Esophagus muscularis mucosa (tissue), 4 donors: ENCODE measurements around the gene SH3RF3. TPM values are rescaled to one million over a fixed set of nuclear protein-coding genes. Genes with fewer than 3 reads are reported as not detected.

Experiments
- DNase-seq: peaks from one replicate; pipeline ENCODE4 v3.0.0-alpha.2; 2017; ENCODE audit errors: extremely low spot score
- H3K27ac ChIP-seq, 4 donors: fragments of 200-600 bp; sonication (generic); replicated peaks in 1 of 4; 1 replicate in 3 of 4; 2 replicates in 1 of 4; pipeline ENCODE4 v1.5.1; 2016 to 2019; ENCODE audit warnings: mild to moderate bottlenecking in 1 of 4
- H3K27me3 ChIP-seq, 4 donors: fragments of 200-600 bp; sonication (generic); one replicate each; pipeline versions ENCODE4 v1.5.1 to v1.6.0; 2016 to 2019
- H3K36me3 ChIP-seq, 4 donors: fragments of 200-600 bp; sonication (generic); one replicate each; pipeline ENCODE4 v1.5.1; 2016 to 2019
- H3K4me1 ChIP-seq, 4 donors: fragments of 200-600 bp; sonication (generic); one replicate each; pipeline ENCODE4 v1.5.1; 2016 to 2019
- H3K4me3 ChIP-seq, 4 donors: fragments of 200-600 bp; sonication (generic); 1 replicate in 2 of 4; 2 replicates in 2 of 4; pipeline ENCODE4 v1.5.1; 2016 to 2019; ENCODE audit warnings: mild to moderate bottlenecking in 4 of 4, moderate library complexity in 1 of 4
- H3K9me3 ChIP-seq, 4 donors: fragments of 200-600 bp; sonication (generic); 1 replicate in 3 of 4; 2 replicates in 1 of 4; pipeline ENCODE4 v1.5.1; 2016 to 2019
- EP300 ChIP-seq: sonication (generic); formaldehyde crosslinking; IDR thresholded peaks from one replicate; pipeline ENCODE4 v1.6.1; 2017; ENCODE audit warnings: antibody characterized with exemption
- POLR2A ChIP-seq: fragments of 450-650 bp; IDR thresholded peaks from one replicate; pipeline ENCODE4 v1.6.1; 2017; ENCODE audit warnings: antibody characterized with exemption, moderate library complexity, mild to moderate bottlenecking, low read depth
- POLR2AphosphoS5 ChIP-seq, 2 donors: sonication (generic); formaldehyde crosslinking; IDR thresholded peaks; one replicate each; pipeline ENCODE4 v1.6.1; 2017; ENCODE audit warnings: antibody characterized with exemption in 2 of 2
- WGBS: methylation state at CpG from one replicate; pipeline ENCODE4 v1.1.5; 2018; 5-methylcytosine and 5-hydroxymethylcytosine counted together
- intact Hi-C: fragments of 100-400 bp; cut with DNase I; formaldehyde crosslinking; loops from one replicate; pipeline ENCODE4 v1.15.1; 2023
- total RNA-seq, 4 donors: library from RNA; depleted of rRNA; stranded (reverse); fragments of >200 nt; gene quantifications; one replicate each; pipeline versions ENCODE4 v1.1.0 to v1.2.1, GENCODE V29; 2016
- TF ChIP-seq, protein P1 (sequence below), 3 experiments: fragments of 200-600 bp in 2 of 3; fragments of 450-650 bp in 1 of 3; sonication (generic) in 2 of 3; IDR thresholded peaks; one replicate each; pipeline ENCODE4 v1.5.1; 2017 to 2019; ENCODE audit warnings: antibody characterized with exemption in 3 of 3, mild to moderate bottlenecking in 2 of 3, moderate library complexity in 1 of 3

The SH3RF3 gene
- total RNA-seq, 4 donors from 2014 or later = 6.3 to 17.5 (median 11.3) TPM

DNA sequence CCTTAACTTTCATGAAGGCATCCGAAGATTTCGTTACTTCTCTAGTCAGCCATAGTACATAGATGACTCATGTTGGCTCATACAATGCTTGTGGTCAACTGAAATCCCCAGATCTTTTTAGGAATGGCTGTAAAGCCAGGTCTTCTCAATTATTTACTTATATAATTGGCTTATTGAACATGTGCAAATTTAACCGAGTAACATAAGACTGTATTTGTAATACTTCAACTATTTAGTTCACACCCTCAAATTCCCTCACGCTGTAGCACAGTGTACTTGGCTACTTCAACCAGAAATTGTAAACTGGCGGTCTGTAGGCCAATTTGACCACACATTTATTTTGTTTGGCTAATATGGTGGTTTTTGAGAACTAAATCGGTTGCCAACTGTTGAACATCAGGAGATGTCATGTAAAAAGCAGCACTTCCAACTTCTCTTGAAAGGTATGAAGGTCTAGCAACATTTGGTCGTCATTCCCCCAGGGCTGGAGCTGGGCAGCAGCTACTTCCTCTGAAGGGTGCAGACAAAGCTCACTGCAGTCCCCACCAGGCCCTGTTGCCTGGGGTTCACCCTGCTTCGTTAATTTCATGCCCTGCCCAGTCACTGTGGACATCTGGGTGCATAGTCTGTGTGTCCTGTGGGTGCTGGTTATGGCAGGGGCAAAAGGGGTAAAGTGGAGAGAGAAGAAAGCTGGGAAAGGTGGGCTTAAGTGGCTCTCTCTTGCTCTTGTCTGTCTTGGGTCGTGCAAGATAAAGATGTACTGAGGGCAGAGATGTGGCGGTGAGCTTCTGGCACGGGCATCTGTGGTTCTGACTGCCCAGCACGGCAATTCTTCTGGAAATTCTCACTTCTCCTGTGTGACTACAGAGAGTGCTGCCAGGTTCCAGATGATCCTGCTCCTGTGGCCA lies 3.2 kb upstream of the SH3RF3 start:
- TF ChIP-seq POLR2A = no peak
- TF ChIP-seq, protein P1, sequence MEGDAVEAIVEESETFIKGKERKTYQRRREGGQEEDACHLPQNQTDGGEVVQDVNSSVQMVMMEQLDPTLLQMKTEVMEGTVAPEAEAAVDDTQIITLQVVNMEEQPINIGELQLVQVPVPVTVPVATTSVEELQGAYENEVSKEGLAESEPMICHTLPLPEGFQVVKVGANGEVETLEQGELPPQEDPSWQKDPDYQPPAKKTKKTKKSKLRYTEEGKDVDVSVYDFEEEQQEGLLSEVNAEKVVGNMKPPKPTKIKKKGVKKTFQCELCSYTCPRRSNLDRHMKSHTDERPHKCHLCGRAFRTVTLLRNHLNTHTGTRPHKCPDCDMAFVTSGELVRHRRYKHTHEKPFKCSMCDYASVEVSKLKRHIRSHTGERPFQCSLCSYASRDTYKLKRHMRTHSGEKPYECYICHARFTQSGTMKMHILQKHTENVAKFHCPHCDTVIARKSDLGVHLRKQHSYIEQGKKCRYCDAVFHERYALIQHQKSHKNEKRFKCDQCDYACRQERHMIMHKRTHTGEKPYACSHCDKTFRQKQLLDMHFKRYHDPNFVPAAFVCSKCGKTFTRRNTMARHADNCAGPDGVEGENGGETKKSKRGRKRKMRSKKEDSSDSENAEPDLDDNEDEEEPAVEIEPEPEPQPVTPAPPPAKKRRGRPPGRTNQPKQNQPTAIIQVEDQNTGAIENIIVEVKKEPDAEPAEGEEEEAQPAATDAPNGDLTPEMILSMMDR (IDR thresholded peaks at IDR 0.05) = no peak
- no peaks in the 10 kb centered on the region for H3K9me3 ChIP-seq
- peaks cover 0 to 23% (median 0%) of the 10 kb centered on the region in 4 donors for H3K27me3 ChIP-seq
- WGBS = 79% methylated on average over 12 of the region's 12 CpGs
- no peak overlapping the region for H3K4me3 ChIP-seq
- intact Hi-C loops = loop anchor here (10.0 kb wide), 1 partner anchor 259 kb away; no protein-coding TSS in a partner anchor
- no peak for DNase-seq
- H3K36me3 ChIP-seq = no peaks in the 10 kb centered on the region
- no peak overlapping the region for H3K27ac ChIP-seq
- peaks cover 7 to 37% (median 31%) of the 10 kb centered on the region in 4 donors for H3K4me1 ChIP-seq

DNA sequence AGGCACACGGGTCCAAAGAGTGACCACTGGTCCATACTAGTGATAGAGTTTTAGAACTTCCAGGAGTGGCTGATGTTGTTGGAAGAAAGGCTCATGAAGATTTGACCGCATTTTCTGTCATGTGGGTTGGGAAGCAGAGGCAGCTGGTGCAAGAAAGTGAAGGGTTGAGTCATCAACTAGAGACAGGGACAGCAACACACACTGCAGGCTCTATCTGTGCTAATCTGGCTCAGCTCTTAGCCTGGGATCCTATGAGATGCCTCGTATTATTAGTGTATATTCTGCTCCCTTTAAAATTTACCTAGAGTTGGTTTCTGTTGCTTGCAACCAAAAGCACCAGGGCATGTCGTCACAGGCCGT lies 2.5 kb upstream of the SH3RF3 start:
- DNase-seq = no peak
- H3K4me1 ChIP-seq = peaks cover 7 to 41% (median 34%) of the 10 kb centered on the region in 4 donors
- no peak overlapping the region for H3K4me3 ChIP-seq
- WGBS = 84% methylated on average over 5 of the region's 5 CpGs
- no peak overlapping the region for H3K27ac ChIP-seq
- H3K27me3 ChIP-seq = peaks cover 0 to 22% (median 0%) of the 10 kb centered on the region in 4 donors
- no peaks in the 10 kb centered on the region for H3K36me3 ChIP-seq
- no peak for TF ChIP-seq EP300
- no peak for TF ChIP-seq POLR2AphosphoS5 (IDR thresholded peaks at IDR 0.05)
- TF ChIP-seq, protein P1 (IDR thresholded peaks at IDR 0.05) = no peak
- no peak for TF ChIP-seq POLR2A
- intact Hi-C loops = loop anchor here (10.0 kb wide), 1 partner anchor 258 kb away; no protein-coding TSS in a partner anchor
- no peaks in the 10 kb centered on the region for H3K9me3 ChIP-seq

DNA sequence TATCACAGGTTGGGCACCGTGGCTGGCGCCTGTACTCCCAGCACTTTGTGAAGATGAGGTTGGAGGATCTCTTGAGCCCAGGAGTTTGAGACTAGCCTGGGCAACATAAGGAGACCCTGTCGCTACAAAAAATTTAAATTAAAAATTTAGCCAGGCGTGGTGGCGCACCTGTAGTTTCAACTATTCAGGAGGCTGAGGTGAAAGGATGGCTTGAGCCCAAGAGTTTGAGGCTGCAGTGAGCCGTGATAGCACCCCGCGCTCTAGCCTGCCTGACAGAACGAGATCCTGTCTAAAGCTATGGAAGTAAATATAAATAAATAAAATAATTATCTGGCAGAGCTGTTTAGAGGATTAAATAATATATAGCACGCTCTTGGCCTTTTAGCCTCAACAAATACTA lies 1.4 kb upstream of the SH3RF3 start:
- TF ChIP-seq, protein P1 (IDR thresholded peaks at IDR 0.05) = no peak
- TF ChIP-seq POLR2AphosphoS5 (IDR thresholded peaks at IDR 0.05) = no peak
- Histone ChIP-seq H3K27ac (peak overlapping the region in 1 of 4 donors; percentile 87), H3K36me3 (no peaks in the 10 kb centered on the region), H3K4me3 (peak overlapping the region; percentile 68 to 91 (median 81)), H3K4me1 (peaks cover 7 to 45% (median 34%) of the 10 kb centered on the region in 4 donors), H3K9me3 (no peaks in the 10 kb centered on the region), H3K27me3 (peaks cover 0 to 22% (median 0%) of the 10 kb centered on the region in 4 donors)
- 76% methylated on average over 10 of the region's 10 CpGs for WGBS
- DNase-seq = no peak
- intact Hi-C loops = loop anchor here (10.0 kb wide), 1 partner anchor 257 kb away; no protein-coding TSS in a partner anchor

DNA sequence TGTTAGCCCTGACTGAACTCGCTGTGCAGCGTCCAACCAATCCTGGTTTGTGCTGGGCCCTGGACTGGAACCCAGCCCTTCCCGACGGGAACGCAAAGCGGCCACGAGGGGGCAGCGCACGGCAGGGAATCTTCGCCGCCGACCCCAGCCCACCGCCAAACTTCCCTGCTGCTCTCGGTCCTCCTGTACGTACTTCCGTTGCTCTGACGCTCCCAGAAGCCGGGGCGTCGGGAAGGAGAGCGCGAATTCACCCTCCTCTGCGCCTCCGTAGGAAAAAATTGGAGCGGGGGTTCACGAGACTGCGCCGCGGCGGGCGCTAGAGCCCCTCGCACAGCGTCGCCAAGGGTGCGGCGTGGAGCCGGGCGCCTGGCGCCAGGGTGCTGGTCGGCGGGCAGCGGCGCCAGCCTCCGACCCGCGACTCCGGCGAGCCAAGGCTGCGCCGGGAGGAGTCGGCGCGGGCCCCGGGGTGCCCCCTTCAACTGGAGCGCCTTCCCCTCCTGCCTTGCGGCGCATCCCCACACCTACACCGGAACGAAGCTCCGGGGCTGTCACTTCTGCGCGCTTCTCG lies 873 bp upstream of the SH3RF3 start:
- intact Hi-C loops = loop anchor here (1.0 to 10.0 kb wide), 2 partner anchors 257 to 382 kb away; no protein-coding TSS in a partner anchor
- TF ChIP-seq EP300 = no peak
- peak; percentile 69 to 85 for TF ChIP-seq POLR2AphosphoS5 (IDR thresholded peaks at IDR 0.05)
- TF ChIP-seq, protein P1 (IDR thresholded peaks at IDR 0.05) = peak; percentile 85 to 97 (median 91)
- WGBS = 1% methylated on average over 20 of the region's 63 CpGs
- Histone ChIP-seq H3K4me1 (peaks cover 7 to 45% (median 34%) of the 10 kb centered on the region in 4 donors), H3K4me3 (peak overlapping the region; percentile 68 to 91 (median 81)), H3K27me3 (peaks cover 0 to 22% (median 0%) of the 10 kb centered on the region in 4 donors), H3K9me3 (no peaks in the 10 kb centered on the region), H3K27ac (peak overlapping the region; percentile 76 to 89 (median 84)), H3K36me3 (no peaks in the 10 kb centered on the region)
- DNase-seq = peak; percentile 94
